ENCODE data around the gene NOXA1.
"Not testable (repeated sequence)": the region's sequence is repeated elsewhere in the genome, so short reads cannot be mapped to it uniquely, and the experiment has no call there.

Gene NOXA1

DNA sequence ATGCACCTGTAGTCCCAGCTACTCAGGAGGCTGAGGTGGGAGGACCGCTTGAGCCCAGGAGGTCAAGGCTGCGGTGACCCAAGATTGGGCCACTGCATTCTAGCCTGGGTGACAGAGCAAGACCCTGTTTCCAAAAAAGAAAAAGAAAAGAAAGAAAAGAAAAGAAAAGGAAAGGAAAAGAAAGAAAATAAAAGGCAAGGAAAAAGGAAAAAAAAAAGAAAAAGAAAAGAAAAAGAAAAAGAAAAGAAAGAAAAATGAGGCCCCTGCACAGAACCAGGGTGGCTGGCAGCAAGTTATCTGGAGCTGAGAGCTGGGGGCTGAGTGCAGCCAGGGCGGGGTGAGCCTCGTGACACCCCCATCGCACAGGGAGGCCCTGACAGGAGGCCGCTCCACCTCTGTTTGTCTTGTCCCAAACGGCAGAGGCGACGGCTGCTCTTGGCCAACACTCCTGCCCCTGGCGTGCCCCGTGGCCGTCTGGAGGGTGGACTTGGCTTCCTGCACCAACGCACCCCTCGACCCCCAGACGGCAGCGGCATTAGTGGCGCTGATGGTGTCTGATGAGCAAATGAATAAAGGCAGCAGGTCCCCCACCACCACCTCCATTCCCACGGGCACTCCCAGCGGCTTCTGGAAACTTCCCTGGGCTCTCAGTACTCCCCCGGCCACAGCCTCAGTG lies 17.0 kb upstream of the NOXA1 start:
- DNase-seq: no peak

GRCh38 chr9:137406876-137407589 lies 16.2 kb upstream of the NOXA1 start:
- no peak for DNase-seq

- DNase-seq: no peak
Measured at GRCh38 chr9:137407590-137408300, 15.4 kb upstream of the NOXA1 start.

DNA sequence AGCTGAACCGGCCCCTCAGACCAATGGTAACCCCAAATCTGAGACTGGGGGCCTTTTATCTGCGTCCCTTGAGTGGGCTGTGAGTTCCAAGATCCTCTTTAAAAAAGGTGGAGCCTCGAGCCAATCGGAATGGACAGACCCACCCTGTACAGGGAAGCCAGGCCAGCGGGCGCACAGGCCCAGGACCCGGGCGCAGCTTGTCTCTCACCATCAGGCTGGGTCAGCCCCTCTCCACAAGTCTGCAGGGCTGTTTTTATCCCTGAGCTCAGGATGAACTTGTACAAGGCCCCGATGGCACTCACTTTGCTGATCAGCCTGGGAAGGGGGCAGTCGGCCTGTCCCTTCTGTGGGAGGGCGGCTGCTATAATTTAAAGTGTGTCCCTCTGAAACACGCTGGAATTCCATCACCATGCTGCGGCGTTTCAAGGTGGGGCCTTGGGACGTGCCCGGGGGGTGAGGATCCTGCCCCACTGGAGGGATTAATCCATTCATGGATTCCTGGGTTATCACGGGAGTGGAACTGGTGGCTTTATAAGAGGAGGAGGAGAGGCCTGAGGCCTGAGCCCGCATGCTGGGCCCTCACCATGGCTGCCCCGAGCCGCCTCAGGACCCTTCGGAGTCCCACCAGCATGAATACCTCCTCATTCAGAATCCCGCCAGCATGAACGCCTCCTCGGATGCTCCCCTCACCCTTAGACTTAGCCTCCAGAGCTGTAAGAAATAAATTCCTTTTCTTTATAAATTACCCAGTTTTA lies 14.4 kb upstream of the NOXA1 start:
- DNase-seq: no peak

- DNase-seq: no peak
Measured at GRCh38 chr9:137409515-137409914, 13.7 kb upstream of the NOXA1 start.

DNA sequence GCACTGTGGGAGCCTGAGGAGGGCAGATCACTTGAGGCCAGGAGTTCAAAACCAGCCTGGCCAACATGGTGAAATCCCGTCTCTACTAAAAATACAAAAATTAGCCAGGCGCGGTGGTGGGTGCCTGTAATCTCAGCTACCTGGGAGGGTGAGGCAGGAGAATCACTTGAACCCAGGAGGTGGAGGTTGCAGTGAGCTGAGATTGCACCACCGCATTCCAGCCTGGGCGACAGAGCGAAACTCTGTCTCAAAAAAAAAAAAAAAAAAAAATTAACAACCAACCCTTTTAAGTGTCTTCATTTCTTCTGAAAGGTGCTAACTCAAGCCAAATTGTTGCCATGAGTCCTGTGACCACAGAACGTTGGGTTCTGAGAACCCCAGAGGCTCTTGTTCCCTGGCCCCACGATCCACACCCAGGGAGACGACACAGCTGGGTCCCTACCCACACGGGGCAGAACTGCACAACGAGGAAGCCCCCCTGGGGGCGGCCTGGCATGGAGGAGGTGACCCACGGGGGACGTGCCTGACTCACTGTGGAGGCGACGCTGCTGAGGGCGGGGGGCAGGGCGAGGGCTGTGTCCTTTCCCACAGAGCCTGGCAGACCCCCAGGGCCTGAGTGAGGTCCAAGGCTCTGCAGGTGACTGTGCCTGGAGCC lies 12.8 kb upstream of the NOXA1 start:
- not testable (repeated sequence) for DNase-seq

DNA sequence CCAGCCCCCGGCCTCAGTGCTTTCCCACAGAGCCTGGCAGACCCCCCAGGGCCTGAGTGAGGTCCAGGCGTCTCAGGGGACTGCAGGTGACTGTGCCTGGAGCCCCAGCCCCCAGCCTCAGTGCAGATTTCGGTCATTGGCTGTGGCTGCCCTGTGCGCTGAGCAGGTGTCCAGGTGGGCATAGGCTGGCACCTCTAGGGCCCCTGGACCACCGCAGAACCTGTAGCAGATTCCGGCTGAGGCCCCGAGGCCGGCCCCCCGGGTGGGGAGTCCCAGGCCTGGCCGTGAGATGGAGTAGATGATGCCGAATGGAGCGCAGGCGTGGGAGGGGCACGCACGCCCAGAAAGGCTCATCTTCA lies 12.3 kb upstream of the NOXA1 start:
- no peak for DNase-seq

DNA sequence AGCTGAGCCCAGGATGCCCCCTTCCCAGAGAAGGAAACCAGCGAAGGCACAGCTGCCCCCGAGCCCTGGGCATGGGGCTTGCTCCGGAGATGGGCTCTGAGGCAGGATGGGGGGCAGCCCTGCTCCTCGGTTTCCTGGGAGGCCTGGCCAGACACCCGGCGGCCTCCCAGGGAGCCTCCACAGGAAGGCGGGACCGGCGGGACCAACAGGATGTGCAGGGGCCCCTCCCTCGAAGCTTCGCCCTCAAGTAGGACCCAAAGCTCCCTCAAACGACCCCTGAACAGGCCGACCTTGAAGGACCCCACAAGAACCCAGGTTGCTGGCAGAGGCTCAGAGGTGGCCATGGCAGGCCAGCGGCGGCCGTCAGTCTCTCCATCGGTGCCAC lies 11.9 kb upstream of the NOXA1 start:
- DNase-seq: no peak

GRCh38 chr9:137411645-137412380 lies 11.4 kb upstream of the NOXA1 start:
- peak; percentile 63 for DNase-seq

- DNase-seq: no peak
Measured at GRCh38 chr9:137412431-137412830, 10.8 kb upstream of the NOXA1 start.

DNA sequence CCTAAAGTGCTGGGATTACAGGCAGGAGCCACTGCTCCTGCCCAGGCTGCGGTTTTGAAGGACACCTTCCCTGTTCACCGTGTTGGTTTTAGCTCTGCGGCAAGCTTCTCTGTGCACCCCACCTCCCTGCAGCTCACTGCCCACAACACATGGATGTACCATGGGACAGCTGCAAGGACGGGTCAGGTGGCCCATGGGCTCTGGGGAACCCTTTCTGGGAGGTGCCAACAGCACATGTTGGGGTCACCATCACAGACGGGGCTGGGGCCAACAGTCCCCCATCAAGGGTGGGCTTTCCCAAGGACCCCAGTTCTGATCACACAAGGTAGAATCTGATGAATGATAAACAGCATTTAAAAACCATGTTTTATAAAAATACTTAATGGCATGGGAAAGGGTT lies 7.7 kb upstream of the NOXA1 start:
- DNase-seq: no peak

DNA sequence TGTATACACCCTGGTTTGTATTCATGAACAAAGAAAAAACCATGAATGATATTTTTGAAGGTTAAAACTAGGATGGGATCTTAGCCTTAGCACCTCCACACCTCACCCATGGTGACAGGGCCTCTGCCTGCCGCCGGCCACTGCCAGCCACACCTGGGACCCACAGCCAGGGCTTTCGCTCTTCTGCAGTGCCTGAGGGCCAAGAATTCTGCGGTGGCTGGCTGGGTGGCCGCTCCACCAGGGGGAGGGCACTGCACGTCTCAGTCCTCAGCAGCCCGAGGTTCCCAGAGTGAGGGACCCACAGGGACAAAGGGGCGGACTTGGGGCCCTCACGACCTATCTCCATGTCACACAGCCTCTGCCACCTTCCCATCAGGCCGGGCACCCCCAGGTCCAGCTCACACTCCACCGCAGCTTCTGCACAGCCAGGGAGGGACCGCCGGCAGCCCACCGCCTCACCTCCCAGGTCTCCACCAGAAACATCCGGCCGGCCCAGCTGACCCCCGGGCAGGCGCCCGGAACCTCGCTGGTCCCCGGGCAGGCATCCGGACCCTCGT lies 7.1 kb upstream of the NOXA1 start:
- no peak for DNase-seq

GRCh38 chr9:137416563-137417151 lies 6.5 kb upstream of the NOXA1 start:
- no peak for DNase-seq

GRCh38 chr9:137417161-137418021 lies 5.8 kb upstream of the NOXA1 start:
- no peak for DNase-seq

DNA sequence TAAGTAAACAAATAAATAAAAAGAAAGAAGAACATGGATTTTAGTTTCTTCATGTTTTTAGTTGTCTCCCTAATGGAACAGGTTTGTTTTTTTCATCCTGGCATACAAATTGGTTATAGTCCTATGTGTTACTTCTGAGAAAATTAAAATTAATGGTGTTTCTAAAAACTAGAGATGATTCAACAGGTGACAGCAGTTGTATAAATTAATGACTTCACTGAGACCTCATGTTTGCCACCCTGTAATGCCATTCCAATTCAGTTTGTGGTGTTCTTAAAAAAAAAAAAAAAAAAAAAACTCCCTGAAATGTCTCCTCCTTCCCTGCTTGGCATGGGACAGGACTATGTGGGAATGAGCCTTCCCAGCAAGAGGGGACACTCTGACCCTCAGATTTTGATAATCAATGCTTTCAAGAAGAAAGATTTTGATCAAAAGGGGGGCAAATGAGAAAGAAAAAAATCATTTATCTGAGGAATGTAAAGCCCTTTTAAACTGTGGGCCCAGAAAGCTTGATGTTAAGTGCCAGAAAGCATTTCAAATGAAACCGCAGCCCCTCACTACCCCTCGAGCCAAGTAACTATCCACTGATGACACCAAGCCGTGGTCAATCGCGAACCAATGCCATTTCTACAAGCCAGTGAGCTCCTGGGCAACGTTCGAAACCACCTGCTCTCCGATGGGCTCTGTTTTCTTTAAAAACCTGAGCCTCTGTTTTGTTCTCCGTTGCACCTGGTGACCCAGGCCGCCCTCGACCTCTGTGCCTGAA lies 1.2 kb upstream of the NOXA1 start:
- DNase-seq: no peak

DNA sequence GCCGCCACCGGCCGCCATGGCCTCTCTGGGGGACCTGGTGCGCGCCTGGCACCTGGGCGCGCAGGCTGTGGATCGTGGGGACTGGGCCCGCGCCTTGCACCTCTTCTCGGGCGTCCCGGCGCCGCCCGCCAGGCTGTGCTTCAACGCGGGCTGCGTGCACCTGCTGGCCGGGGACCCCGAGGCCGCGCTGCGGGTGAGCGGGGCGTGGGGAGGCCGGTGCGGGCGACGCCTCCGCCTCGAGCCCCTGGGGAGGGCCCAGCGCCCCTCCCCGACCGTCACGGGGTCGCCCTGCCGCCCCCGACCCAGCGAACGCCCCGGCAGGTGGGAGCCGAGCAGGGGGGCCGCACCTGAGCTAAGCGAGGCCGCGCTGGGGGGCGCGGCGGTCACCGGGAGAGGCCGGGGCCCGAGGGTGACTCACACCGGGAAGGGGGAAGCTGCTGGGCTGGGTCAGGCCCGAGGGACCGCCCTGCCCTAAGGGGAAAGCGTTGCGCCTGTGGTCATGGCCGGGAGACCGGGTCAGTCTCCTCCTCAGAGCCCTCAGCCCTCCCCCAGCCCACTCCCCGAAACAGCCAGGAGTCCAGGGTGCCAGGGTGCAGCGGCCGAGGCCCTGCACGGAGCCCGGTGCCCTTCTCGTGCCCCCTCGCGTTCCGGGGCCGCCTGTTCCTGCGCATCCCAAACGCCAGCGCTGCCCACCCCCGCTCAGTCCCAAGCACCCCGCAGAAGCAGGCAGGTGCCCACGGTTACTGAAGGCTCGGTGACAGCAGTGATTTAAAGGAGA lies 510 bp downstream of the NOXA1 start:
- no peak for DNase-seq

GRCh38 chr9:137426018-137426681 lies 3.0 kb downstream of the NOXA1 start:
- DNase-seq: no peak

Measured in KG1 (cell line).